ENCODE measurements around the gene IRF7.

IRF7 gene

GRCh38 chr11:608791-609251 is 6.9 kb downstream of the IRF7 start:
- no peak for DNase-seq (ENCODE audit: low read depth in 1 of 2, low spot score in 1 of 2)

DNA sequence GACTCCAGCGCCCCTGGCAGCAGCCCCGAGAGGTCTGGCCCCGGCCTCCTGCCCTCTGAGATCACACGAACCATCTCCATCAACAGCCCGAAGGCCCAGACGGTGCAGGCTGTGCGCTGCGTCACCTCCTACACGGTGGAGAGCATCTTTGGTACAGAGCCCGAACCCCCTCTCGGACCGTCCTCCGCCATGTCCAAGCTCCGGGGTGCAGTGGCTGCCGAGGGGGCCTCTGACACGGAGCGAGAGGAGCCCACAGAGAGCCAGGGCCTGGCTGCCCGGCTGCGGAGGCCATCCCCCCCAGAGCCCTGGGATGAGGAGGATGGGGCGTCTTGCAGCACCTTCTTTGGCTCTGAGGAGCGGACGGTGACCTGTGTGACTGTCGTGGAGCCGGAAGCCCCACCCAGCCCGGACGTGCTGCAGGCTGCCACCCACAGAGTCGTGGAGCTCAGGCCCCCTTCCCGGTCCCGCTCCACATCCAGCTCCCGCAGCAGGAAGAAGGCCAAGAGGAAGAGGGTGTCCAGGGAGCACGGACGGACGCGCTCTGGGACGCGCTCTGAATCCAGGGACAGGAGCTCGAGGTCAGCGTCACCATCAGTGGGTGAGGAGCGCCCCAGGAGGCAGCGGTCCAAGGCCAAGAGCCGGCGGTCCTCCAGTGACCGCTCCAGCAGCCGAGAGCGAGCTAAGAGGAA is 7.6 kb downstream of the IRF7 start:
- no peak for DNase-seq (ENCODE audit: low read depth in 1 of 2, low spot score in 1 of 2)

GRCh38 chr11:607020-607780 is 8.6 kb downstream of the IRF7 start:
- DNase-seq (ENCODE audit: low read depth in 1 of 2, low spot score in 1 of 2), result no peak

- DNase-seq (ENCODE audit: low read depth in 1 of 2, low spot score in 1 of 2), result no peak
These were observed 9.5 kb downstream of the IRF7 start for GRCh38 chr11:606245-606644.

DNA sequence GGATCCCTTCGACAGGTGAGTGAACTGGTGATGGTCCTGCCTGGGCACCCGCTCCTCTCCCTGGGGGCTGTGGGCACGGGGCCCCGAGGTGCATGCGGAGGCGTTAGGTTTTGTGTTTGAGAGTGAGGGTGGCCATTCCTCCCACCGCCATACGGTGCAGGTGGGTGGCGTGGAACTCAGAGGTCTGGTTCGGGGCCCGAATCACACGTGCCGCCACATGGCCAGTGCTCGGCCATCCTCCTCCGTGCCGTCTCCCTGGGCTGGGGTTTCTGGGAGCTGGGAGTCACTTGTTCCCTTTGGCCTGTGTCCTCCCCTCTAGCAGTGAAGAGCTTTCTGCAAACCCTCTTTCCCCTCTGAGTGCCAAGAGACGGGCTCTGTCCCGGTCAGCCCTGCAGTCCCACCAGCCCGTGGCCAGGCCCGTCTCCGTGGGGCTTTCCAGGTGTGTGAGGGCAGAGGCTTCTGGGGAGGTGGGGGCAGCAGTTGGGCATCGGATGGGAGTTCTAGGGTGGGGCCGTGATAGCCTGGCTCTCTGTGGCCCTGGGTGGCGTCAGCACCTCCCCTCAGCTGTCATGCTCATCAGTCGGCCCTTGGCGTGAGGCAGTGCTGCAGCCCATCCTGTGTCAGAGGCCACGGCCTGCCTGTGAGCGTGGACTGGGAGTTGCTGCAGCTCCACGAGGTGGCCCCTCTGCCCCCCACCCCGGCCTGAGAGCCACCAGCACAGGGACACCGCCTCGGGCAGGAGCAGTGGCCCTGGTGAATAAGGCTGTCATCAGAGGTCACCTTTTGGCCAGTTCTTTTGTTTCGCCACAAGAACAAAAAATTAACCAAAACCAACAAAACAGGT is 10.2 kb downstream of the IRF7 start:
- DNase-seq (ENCODE audit: low read depth in 1 of 2, low spot score in 1 of 2), result no peak

- DNase-seq (ENCODE audit: low read depth in 1 of 2, low spot score in 1 of 2), result no peak
These were observed 12.6 kb downstream of the IRF7 start for GRCh38 chr11:603154-603553.

- no peak for DNase-seq (ENCODE audit: low read depth in 1 of 2, low spot score in 1 of 2)
These were observed 14.0 kb downstream of the IRF7 start for GRCh38 chr11:601573-602245.

- DNase-seq (ENCODE audit: low read depth in 1 of 2, low spot score in 1 of 2), result no peak
These were observed 17.6 kb downstream of the IRF7 start for GRCh38 chr11:598005-598680.

- DNase-seq (ENCODE audit: low read depth in 1 of 2, low spot score in 1 of 2), result no peak
These were observed 18.5 kb downstream of the IRF7 start for GRCh38 chr11:597166-597725.

DNA sequence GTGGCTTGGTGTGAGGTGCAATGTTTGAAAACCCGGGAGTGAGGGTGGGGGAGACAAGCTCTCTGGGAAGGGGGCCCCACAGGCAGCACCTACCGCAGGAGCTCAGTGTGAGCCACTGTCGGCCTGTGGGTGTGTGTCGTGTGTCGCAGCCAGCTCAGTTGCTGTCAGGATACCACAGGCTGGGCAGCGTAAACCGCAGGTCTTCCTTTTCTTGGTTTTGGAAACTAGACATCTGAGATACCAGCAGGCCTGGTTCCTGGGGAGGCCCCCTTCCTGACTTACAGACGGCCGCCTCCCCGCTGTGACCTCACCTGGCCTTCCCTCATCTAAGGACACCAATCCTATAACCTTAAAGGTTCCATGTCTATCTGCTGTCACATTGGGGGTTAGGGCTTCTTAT is 19.4 kb downstream of the IRF7 start:
- DNase-seq (ENCODE audit: low read depth in 1 of 2, low spot score in 1 of 2), result no peak

GRCh38 chr11:595400-595799 is 20.4 kb downstream of the IRF7 start:
- DNase-seq (ENCODE audit: low read depth in 1 of 2, low spot score in 1 of 2), result no peak

- DNase-seq (ENCODE audit: low read depth in 1 of 2, low spot score in 1 of 2), result no peak
These were observed 22.4 kb downstream of the IRF7 start for GRCh38 chr11:593347-593746.

- no peak for DNase-seq (ENCODE audit: low read depth in 1 of 2, low spot score in 1 of 2)
These were observed 22.8 kb downstream of the IRF7 start for GRCh38 chr11:592918-593317.

DNA sequence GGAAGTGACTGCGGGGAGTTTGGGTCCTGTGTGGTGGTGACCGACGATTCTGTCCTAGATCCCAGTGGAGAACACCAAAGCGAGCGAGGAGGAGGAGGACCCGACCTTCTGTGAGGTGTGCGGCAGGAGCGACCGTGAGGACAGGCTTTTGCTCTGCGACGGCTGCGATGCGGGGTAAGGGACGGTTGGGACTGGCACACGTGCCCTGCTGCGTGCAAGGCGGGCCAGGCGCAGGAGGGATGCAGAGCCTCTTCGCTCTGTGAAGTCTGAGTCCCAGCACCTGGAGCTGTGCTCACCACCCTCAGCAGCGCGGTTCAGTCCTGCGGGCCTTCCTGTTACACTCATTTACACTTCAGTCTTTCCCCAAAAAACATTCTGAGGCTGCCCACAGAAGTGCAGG is 23.2 kb downstream of the IRF7 start:
- no peak for DNase-seq (ENCODE audit: low read depth in 1 of 2, low spot score in 1 of 2)

GRCh38 chr11:590997-591396 is 24.8 kb downstream of the IRF7 start:
- DNase-seq (ENCODE audit: low read depth in 1 of 2, low spot score in 1 of 2), result no peak

- no peak for DNase-seq (ENCODE audit: low read depth in 1 of 2, low spot score in 1 of 2)
These were observed 26.0 kb downstream of the IRF7 start for GRCh38 chr11:589798-590197.

- DNase-seq (ENCODE audit: low read depth in 1 of 2, low spot score in 1 of 2), result peak; percentile 46 to 57
These were observed 27.8 kb downstream of the IRF7 start for GRCh38 chr11:587978-588380.

GRCh38 chr11:587546-587945 is 28.2 kb downstream of the IRF7 start:
- DNase-seq (ENCODE audit: low read depth in 1 of 2, low spot score in 1 of 2), result no peak

GRCh38 chr11:586376-587316 is 29.1 kb downstream of the IRF7 start:
- no peak for DNase-seq (ENCODE audit: low read depth in 1 of 2, low spot score in 1 of 2)

Measured in activated CD4-positive, alpha-beta T cell treated with anti-CD3 and anti-CD28 coated beads, Interleukin-2, amount 50 U/mL, for 24 hours (primary cell).